HG03521 (cell line): ENCODE results near the gene BID.

Experiments
- ATAC-seq: cut with Tn5 transposase; IDR thresholded peaks from one replicate; pipeline ENCODE4 v1.9.1; 2021; ENCODE audit warnings: mild to moderate bottlenecking, moderate library complexity; ENCODE audit not compliant: unreplicated experiment

BID gene

DNA sequence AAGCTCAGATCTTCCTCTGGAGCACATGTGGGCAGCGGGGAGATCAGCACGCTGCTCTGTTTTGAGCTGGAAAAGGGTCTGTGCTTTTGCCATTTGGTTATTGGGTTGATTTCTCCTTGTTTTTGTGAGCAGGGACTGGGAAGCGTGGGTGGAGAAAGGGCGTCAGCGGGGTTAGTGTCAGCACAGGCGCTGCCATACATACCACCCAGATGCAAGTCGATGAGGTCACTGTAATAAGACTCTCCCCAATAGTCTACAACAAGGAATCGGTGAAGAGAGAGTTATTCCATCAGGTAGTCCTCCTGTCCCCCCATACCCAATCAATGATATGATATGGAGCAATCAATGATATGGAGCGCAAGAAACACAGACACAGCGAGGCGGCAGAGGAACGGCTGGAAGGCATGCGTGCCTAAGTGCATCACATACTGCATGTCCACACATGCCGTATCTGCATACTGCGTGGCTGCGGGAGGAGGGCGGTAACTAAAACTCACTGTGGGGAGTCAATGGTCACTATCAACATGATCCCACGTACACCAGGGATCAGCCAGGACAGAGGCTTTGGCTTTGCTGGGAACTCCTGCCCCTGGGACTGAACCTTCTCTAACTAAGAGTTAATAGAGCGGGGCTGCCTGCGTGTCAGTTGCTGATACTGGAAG lies 29.5 kb upstream of the BID start:
- ATAC-seq: no peak

DNA sequence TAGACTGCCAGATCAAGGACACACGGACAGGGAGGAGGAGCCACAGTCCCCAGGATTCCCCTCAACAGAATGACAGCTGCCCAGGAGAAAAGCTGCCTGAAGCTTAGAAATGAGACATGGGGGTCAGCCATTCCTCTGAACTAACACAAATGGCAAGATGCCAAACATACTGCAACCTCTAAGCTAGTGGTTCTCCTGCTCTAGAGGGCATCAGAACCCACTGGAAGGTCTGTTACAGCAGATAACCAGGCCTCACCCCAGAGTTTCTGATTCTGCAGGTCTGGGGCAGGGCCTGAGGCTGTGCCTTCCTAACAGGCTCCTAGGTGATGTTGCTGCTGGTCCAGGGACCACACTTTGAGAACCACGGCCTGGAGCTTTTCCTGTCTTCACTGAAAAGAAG lies 28.6 kb upstream of the BID start:
- no peak for ATAC-seq

DNA sequence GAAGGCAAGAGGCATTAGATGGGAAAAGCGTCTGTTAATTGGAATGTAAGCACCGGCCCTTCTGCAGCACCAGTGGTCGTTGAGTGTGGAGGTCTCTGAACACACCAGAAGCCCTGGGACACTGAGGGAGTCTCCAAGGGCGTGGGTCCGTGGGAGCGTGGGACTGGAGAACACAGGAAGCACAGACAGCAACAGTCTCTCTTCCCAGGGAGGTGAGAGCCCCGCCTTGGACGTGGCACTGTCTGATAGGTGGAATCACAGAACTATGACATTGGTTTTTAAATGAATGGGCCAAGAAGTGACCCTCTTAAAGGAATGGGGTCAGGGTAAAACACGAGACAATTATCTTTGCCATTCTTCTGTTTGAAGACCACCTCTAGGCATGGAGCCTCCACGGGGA lies 28.1 kb upstream of the BID start:
- ATAC-seq: no peak

DNA sequence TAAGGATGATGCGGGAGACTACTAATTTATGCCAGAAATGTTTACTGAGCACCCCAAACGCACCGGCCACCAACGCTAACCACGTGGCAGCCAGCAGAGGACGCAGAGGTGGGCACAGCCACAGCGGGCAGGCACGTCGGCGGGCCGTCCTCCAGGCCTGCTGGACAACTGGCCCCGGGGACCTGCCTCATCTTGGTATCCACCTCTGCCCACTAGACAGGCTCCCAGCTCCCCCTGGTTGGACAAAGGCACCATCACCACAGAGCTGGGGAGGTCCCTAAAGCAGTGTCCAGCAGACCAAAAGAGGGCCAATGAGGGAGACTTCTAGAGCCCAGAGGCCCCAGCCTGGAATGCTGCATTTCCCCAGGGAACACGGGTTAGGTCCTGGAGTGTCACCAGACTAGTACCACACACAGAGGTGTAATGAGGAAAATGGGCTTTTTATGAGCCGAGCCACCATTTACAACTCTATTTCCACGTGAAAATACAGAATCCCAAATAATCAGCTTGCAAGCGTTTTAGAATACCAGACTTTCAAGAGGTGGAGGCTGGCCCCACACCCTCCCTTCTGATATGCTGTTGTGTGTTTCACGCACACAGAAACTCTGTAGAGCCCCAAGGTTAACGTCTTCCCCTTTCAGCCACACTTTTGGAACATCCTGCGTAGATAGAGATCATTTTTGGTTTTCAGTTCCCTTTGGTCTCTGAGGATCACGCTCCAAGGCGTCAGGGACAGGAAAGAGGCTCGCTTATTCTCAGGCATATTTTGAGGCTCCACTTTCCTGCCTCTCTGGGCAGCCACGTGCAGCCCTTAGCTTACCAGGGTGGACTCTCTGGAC lies 23.7 kb upstream of the BID start:
- no peak for ATAC-seq

GRCh38 chr22:17796695-17797094 lies 22.4 kb upstream of the BID start:
- ATAC-seq: no peak

- no peak for ATAC-seq
Observed at GRCh38 chr22:17795661-17796548, 21.6 kb upstream of the BID start.

DNA sequence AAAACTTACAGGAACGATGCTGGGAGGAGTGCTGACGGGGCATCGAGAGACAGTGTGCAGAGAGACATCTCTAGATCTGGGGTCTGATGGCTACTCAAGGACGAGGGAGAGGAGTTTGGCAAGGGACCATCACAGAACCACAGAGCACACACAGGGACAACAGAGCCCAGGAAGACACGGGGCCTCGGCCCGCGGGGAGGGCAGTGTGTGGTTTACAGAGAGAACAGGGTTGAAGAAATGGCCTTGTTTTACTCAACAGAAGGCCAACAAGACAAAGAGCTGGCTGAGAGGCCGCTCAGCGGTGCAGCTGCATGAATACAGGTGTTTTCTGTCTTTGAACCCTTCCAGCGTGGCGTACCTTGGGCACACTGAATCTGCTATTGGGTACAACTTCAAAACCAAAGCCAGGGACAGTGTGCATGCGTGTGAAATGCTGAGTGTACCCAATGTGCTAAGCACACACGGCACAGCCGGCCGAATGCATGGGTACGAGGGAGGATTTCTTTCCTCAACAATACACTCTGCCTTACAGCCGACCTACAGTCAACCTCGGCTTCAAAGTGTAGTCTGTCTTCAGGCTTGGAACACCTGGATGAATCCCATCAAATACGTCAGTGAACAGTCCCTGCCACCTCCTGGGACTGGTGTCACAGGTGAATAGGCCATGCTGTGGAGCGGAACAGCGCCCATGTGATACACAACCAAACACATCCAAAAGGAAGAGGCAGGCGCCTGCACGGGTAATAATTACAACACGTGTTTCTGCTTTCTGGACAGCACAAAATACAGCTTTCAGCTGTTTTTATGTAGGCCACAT lies 20.7 kb upstream of the BID start:
- ATAC-seq: no peak

GRCh38 chr22:17792854-17793434 lies 18.7 kb upstream of the BID start:
- ATAC-seq: no peak

- no peak for ATAC-seq
Observed at GRCh38 chr22:17792299-17792698, 18.0 kb upstream of the BID start.

DNA sequence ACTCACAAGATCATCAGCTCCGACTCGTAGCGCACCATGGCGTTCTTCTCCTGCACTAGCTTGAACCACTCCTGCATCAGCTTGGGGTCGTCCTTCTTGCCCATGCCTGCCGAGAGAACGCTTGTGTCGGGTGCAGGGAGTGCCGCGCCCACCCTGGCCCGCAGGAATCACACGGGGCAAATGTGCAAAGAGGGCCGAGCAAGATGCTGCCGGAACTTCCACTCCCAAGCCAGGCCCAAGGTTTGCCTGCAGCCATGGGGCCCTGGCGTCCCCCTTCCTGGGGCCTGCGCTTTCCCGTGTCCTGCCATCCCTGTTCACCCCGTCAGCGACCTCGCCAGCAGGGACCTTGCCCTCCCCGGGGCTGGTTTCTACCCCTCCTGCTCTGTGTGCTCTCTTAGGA lies 16.9 kb upstream of the BID start:
- no peak for ATAC-seq

DNA sequence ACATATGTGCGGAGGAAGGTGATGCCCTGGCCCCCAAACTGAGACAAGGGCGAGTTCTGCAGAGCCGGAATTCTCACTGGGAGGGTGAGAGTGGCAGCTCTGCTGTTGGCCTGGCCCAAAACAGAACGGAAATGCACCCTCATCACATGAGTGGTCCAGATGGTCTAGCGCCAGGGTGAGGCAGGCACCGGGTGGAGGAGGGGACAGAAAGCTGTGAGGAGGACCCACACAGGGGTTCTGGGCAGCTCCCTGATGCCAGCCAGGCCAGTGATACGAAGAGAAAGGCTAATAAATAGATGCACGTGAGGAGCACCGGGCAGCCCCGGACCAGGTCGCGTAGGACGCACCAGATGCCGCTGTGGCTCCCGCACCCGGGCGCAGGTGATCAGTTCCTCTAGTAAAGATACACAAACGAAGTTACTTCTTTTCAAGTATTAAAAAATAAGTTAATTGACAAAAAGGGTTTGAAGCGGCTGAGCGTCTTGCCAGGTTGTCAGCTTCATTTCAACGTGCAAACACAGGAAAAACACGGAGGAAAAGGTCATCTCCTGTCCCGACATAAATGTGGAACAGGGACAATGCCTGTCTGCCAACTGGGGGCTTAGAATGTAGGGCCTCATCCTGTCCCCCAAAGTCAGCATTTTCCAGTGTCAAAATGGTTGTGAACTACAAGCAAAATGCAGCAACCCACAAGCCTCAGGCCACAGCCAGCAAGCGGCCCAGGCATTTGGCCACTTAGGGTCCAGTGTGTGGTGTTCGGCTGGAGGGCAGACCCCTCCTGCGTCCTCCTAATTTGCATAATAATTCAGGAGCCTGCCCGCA lies 15.3 kb upstream of the BID start:
- no peak for ATAC-seq

DNA sequence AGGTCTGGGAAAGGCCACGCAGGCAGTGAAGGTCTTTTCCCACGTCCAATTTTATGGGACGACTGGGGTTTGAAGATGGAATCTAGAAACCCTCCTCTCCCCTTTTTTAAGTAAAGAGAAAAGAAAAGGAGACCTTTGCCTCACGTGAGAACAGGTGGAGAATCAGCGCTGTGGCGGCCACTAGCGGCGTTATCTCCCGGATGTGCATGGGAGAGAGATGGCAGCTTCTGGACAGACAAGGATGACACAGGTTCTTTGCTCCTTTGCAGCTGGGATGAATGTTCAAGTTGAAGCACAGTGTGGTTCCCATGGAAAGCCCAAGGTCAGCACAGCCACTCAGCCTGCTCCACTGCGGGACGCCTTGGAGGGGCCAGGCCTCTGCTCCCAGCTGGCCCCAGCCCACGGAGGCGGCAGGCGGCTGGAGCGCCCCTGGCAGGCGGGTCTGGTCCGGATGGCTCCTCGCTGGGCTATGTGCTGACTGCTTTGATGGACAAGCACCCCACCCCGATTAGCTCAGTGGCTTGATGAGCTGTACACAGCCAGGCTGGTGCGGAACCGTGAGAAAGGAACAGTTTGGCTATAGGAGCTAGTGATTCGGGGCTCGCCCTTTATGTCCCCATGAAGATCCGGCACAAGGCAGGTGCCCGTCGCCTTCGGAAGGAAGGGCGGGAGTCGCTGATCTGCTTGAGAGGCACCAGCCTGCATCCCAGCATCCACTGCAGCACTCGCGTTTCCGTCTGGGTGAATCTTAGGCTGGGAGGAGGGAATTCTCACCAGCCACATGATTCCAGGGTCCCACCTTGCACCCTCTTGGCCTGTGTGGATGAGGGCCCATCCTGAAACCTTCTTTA lies 14.5 kb upstream of the BID start:
- ATAC-seq: no peak

DNA sequence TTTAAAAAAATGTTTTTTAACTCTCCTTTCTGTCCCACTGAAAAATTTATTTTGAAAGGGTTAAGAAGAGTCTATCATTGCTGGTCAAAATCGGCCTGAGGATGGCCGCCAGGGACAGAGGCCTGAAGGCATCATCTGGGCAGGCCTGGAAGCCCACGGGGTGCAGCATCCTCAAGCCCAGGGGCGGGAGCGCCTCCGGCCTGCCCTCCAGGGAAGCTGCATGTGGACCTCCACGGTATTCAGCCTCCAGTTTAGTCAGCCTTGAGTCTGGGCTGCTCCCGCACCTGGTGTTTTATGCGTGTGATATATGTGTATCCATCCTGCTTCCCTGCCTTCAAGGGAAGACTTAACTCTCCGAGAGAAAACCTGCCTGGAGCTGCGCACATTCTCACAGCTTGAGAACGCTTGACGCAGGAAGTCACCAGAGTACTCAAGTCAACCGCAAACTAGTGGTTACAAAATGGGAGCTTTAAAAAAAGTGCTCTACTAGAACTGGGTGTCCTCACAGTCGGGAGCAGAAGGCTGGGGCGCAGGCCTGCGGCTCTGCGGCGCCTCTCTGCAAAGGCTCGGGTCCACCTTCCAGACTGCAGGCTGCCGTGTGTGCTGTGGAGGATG lies 13.6 kb upstream of the BID start:
- ATAC-seq: no peak

- no peak for ATAC-seq
Observed at GRCh38 chr22:17787241-17787640, 13.0 kb upstream of the BID start.

- ATAC-seq: no peak
Observed at GRCh38 chr22:17786435-17787161, 12.3 kb upstream of the BID start.

- no peak for ATAC-seq
Observed at GRCh38 chr22:17785185-17786184, 11.2 kb upstream of the BID start.
